HEK293 (cell line): Measurements from ENCODE around the gene FAM118A.

Experiments used
- CTCF ChIA-PET: fragments of 350-600 bp; formaldehyde crosslinking; extraction: SDS; loops from one replicate; lab custom pipeline; 2021; ENCODE audit warnings: antibody characterized with exemption; lab: Yijun Ruan, JAX
- POLR2A ChIA-PET: fragments of 300-600 bp; formaldehyde crosslinking; extraction: SDS; loops from one replicate; lab custom pipeline; 2020; ENCODE audit warnings: antibody characterized with exemption, inconsistent platforms; lab: Yijun Ruan, JAX
- H3K27ac ChIP-seq: fragments of 200-500 bp; sonication (Bioruptor generic); 2 replicates; pipeline ENCODE4 v1.5.1; 2014; ENCODE audit warnings: low read depth, low read length, control low read depth, inconsistent platforms; ENCODE audit errors: extremely low read depth
- H3K36me3 ChIP-seq, 2 experiments: fragments of 200-500 bp in 1 of 2; sonication (Bioruptor generic) in 1 of 2; 1 replicate in 1 of 2; 2 replicates in 1 of 2; pipeline ENCODE4 v1.5.1; 2014 to 2017; ENCODE audit warnings: inconsistent platforms in 2 of 2, low read length in 2 of 2; ENCODE audit not compliant: control insufficient read depth in 2 of 2, insufficient read depth in 1 of 2
- H3K4me1 ChIP-seq: fragments of 200-500 bp; sonication (Bioruptor generic); 2 replicates; pipeline ENCODE4 v1.5.1; 2014; ENCODE audit warnings: mild to moderate bottlenecking, low read length, inconsistent platforms; ENCODE audit not compliant: control insufficient read depth, insufficient read depth
- H3K4me3 ChIP-seq: 2 replicates; pipeline ENCODE4 v1.5.1; 2011; ENCODE audit warnings: low read depth, mild to moderate bottlenecking, control low read depth, low read length, moderate library complexity
- H3K9me3 ChIP-seq: fragments of 200-500 bp; sonication (Bioruptor generic); 2 replicates; pipeline ENCODE4 v1.5.1; 2014; ENCODE audit warnings: low read depth, low read length, inconsistent platforms; ENCODE audit not compliant: control insufficient read depth, insufficient read depth
- HOXC10 ChIP-seq: sonication (generic); formaldehyde crosslinking; IDR thresholded peaks from 2 replicates; pipeline ENCODE4 v1.8.1; 2023; ENCODE audit warnings: mild to moderate bottlenecking, missing genetic modification reagents
- PRDM10 ChIP-seq: fragments of 450-650 bp; formaldehyde crosslinking; IDR thresholded peaks from 2 replicates; pipeline ENCODE4 v1.5.1; 2016; ENCODE audit warnings: missing biosample characterization, missing genetic modification characterization
- SALL2 ChIP-seq: fragments of 450-650 bp; formaldehyde crosslinking; IDR thresholded peaks from 2 replicates; pipeline ENCODE4 v1.5.0; 2017; ENCODE audit warnings: missing biosample characterization, mild to moderate bottlenecking, missing genetic modification characterization, borderline replicate concordance
- SP2 ChIP-seq: fragments of 450-650 bp; formaldehyde crosslinking; IDR thresholded peaks from 2 replicates; pipeline ENCODE4 v1.5.1; 2016; ENCODE audit warnings: missing biosample characterization, missing genetic modification characterization
- TRIM28 ChIP-seq: IDR thresholded peaks from 2 replicates; pipeline ENCODE4 v1.6.1; 2011; ENCODE audit warnings: low read length, control low read depth, borderline replicate concordance
- ZNF10 ChIP-seq: fragments of 450-650 bp; formaldehyde crosslinking; IDR thresholded peaks from 2 replicates; pipeline ENCODE4 v1.5.1; 2017; ENCODE audit warnings: missing biosample characterization, missing genetic modification characterization
- ZNF133 ChIP-seq: fragments of 450-650 bp; formaldehyde crosslinking; IDR thresholded peaks from 2 replicates; pipeline ENCODE4 v1.5.1; 2016; ENCODE audit warnings: missing biosample characterization, missing genetic modification characterization
- ZNF174 ChIP-seq: fragments of 450-650 bp; formaldehyde crosslinking; IDR thresholded peaks from 2 replicates; pipeline ENCODE4 v1.5.0; 2017; ENCODE audit warnings: missing biosample characterization, mild to moderate bottlenecking, missing genetic modification characterization
- ZNF23 ChIP-seq: fragments of 450-650 bp; formaldehyde crosslinking; IDR thresholded peaks from 2 replicates; pipeline ENCODE4 v1.5.1; 2016; ENCODE audit warnings: missing biosample characterization, missing genetic modification characterization, borderline replicate concordance
- ZNF335 ChIP-seq: fragments of 450-650 bp; formaldehyde crosslinking; conservative IDR thresholded peaks from 2 replicates; pipeline ENCODE4 v1.5.1; 2016; ENCODE audit warnings: missing biosample characterization, missing genetic modification characterization
- ZNF341 ChIP-seq: fragments of 450-650 bp; formaldehyde crosslinking; IDR thresholded peaks from 2 replicates; pipeline ENCODE4; 2016; ENCODE audit warnings: low read depth, missing biosample characterization, missing genetic modification characterization
- ZNF449 ChIP-seq: fragments of 450-650 bp; formaldehyde crosslinking; IDR thresholded peaks from 2 replicates; pipeline ENCODE4 v1.5.1; 2017; ENCODE audit warnings: missing biosample characterization, mild to moderate bottlenecking, missing genetic modification characterization, moderate library complexity
- ZNF488 ChIP-seq: fragments of 450-650 bp; formaldehyde crosslinking; IDR thresholded peaks from 2 replicates; pipeline ENCODE4 v1.5.1; 2016; ENCODE audit warnings: missing biosample characterization, missing genetic modification characterization
- ZNF521 ChIP-seq: fragments of 450-650 bp; formaldehyde crosslinking; IDR thresholded peaks from 2 replicates; pipeline ENCODE4 v1.5.1; 2017; ENCODE audit warnings: missing biosample characterization, mild to moderate bottlenecking, missing genetic modification characterization
- ZNF555 ChIP-seq: fragments of 450-650 bp; formaldehyde crosslinking; conservative IDR thresholded peaks from 2 replicates; pipeline ENCODE4 v1.5.1; 2017; ENCODE audit warnings: missing biosample characterization, mild to moderate bottlenecking, missing genetic modification characterization, inconsistent platforms
- ZXDB ChIP-seq: fragments of 450-650 bp; formaldehyde crosslinking; IDR thresholded peaks from 2 replicates; pipeline ENCODE4 v1.5.1; 2016; ENCODE audit warnings: missing biosample characterization, missing genetic modification characterization

The FAM118A gene

GRCh38 chr22:45271667-45272201 lies 38.0 kb upstream of the FAM118A start (continued):
- TF ChIP-seq ZNF23 (tag by site-specific recombination) (no peak), HOXC10 (CRISPR knock-in tag) (no peak), ZNF555 (tag by site-specific recombination) (no peak), ZNF341 (tag by site-specific recombination) (no peak), ZNF521 (tag by site-specific recombination) (no peak), ZXDB (tag by site-specific recombination) (no peak), ZNF488 (tag by site-specific recombination) (no peak)
- TF ChIP-seq, all 188 proteins: peak for 0

- CTCF ChIA-PET: interaction anchor here (0.7 to 4.5 kb wide), 3 partner anchors 204 to 281 kb away, joined by 3 to 25 read pairs (median 4); no protein-coding TSS in a partner anchor
- TF ChIP-seq ZNF449 (tag by site-specific recombination): no peak
- TF ChIP-seq PRDM10 (tag by site-specific recombination): peak; percentile 63
- TF ChIP-seq, all 188 proteins: peak for 1
- POLR2A ChIA-PET: no interaction called here
- H3K4me1 ChIP-seq: peaks cover 4% of the 10 kb centered on the region; the same call in 1 of the 2 replicates
- H3K9me3 ChIP-seq: no peaks in the 10 kb centered on the region
- no peak overlapping the region for H3K4me3 ChIP-seq
- H3K27ac ChIP-seq: no peak overlapping the region
- H3K36me3 ChIP-seq: no peaks in the 10 kb centered on the region
Observed at GRCh38 chr22:45272498-45272897, 37.2 kb upstream of the FAM118A start.

GRCh38 chr22:45273452-45274075 lies 36.2 kb upstream of the FAM118A start:
- peaks cover 4% of the 10 kb centered on the region; the same call in 1 of the 2 replicates for H3K4me1 ChIP-seq
- ChIA-PET POLR2A (no interaction called here), CTCF (interaction anchor here (0.6 to 1.5 kb wide), 3 partner anchors 26 to 520 kb away, joined by 3 to 5 read pairs (median 4); no protein-coding TSS in a partner anchor)
- TF ChIP-seq SP2 (tag by site-specific recombination): no peak
- no peak for TF ChIP-seq TRIM28
- no peak for TF ChIP-seq ZNF10 (tag by site-specific recombination)
- no peak for TF ChIP-seq ZNF488 (tag by site-specific recombination)
- TF ChIP-seq ZNF174 (tag by site-specific recombination): no peak
- TF ChIP-seq SALL2: no peak
- no peak for TF ChIP-seq ZNF335 (tag by site-specific recombination)
- TF ChIP-seq ZNF133 (tag by site-specific recombination): no peak
- H3K4me3 ChIP-seq: no peak overlapping the region
- H3K36me3 ChIP-seq: no peaks in the 10 kb centered on the region
- no peaks in the 10 kb centered on the region for H3K9me3 ChIP-seq
- H3K27ac ChIP-seq: no peak overlapping the region
